ENCODE data around the gene FBXO4.
"Not testable (repeated sequence)": the region's sequence is repeated elsewhere in the genome, so short reads cannot be mapped to it uniquely, and the experiment has no call there.

FBXO4 gene

GRCh38 chr5:41925555-41925951 is 472 bp downstream of the FBXO4 start:
- DNase-seq: no peak

GRCh38 chr5:41927604-41928003 is 2.5 kb downstream of the FBXO4 start:
- DNase-seq: no peak

GRCh38 chr5:41929035-41929434 is 4.0 kb downstream of the FBXO4 start:
- no peak for DNase-seq

GRCh38 chr5:41932770-41933169 is 7.7 kb downstream of the FBXO4 start:
- no peak for DNase-seq

- no peak for DNase-seq
Measured at GRCh38 chr5:41935544-41935943, 10.5 kb downstream of the FBXO4 start.

GRCh38 chr5:41940641-41941040 is 15.6 kb downstream of the FBXO4 start:
- no peak for DNase-seq

- not testable (repeated sequence) for DNase-seq
Measured at GRCh38 chr5:41945332-41945955, 20.4 kb downstream of the FBXO4 start.

- DNase-seq: no peak
Measured at GRCh38 chr5:41951224-41951623, 26.1 kb downstream of the FBXO4 start.

- DNase-seq: no peak
Measured at GRCh38 chr5:41954286-41954685, 29.2 kb downstream of the FBXO4 start.

- no peak for DNase-seq
Measured at GRCh38 chr5:41955432-41956024, 30.4 kb downstream of the FBXO4 start.

- DNase-seq: no peak
Measured at GRCh38 chr5:41956943-41957342, 31.9 kb downstream of the FBXO4 start.

- no peak for DNase-seq
Measured at GRCh38 chr5:41960481-41960880, 35.4 kb downstream of the FBXO4 start.

- DNase-seq: no peak
Measured at GRCh38 chr5:41961736-41962135, 36.7 kb downstream of the FBXO4 start.

- DNase-seq: no peak
Measured at GRCh38 chr5:41962491-41962890, 37.4 kb downstream of the FBXO4 start.

- no peak for DNase-seq
Measured at GRCh38 chr5:41966401-41967105, 41.5 kb downstream of the FBXO4 start.

GRCh38 chr5:41967401-41967800 is 42.3 kb downstream of the FBXO4 start:
- DNase-seq: no peak

- no peak for DNase-seq
Measured at GRCh38 chr5:41968153-41968723, 43.2 kb downstream of the FBXO4 start.

GRCh38 chr5:41973087-41973486 is 48.0 kb downstream of the FBXO4 start:
- no peak for DNase-seq

GRCh38 chr5:41973887-41974286 is 48.8 kb downstream of the FBXO4 start:
- no peak for DNase-seq

GRCh38 chr5:41978676-41979075 is 53.6 kb downstream of the FBXO4 start:
- DNase-seq: no peak

- DNase-seq: no peak
Measured at GRCh38 chr5:41980396-41980795, 55.3 kb downstream of the FBXO4 start.

GRCh38 chr5:41980870-41981269 is 55.8 kb downstream of the FBXO4 start:
- DNase-seq: no peak

GRCh38 chr5:41982858-41983257 is 57.8 kb downstream of the FBXO4 start:
- not testable (repeated sequence) for DNase-seq

- no peak for DNase-seq
Measured at GRCh38 chr5:41983284-41983683, 58.2 kb downstream of the FBXO4 start.
